NCI-H460 (cell line): ENCODE measurements around the gene BRMS1. TPM values are rescaled to one million over a fixed set of nuclear protein-coding genes. Genes with fewer than 3 reads are reported as not detected.
"Not testable (repeated sequence)": the region's sequence is repeated elsewhere in the genome, so short reads cannot be mapped to it uniquely, and the experiment has no call there.

ENCODE experiments used
- DNase-seq: peaks from one replicate; pipeline ENCODE4 v3.0.0-alpha.2; 2016; ENCODE audit warnings: low read depth; ENCODE audit errors: extremely low read depth
- total RNA-seq: library from RNA; depleted of rRNA; stranded (reverse); fragments of >200 nt; shearing (Covaris generic); gene quantifications from 2 replicates; pipeline ENCODE4 v1.2.3, GENCODE V29; 2014

Gene BRMS1
- total RNA-seq, 1 experiment from 2014 or later = 35.3 TPM

- DNase-seq = peak; percentile 95
These were observed 32.2 kb downstream of the BRMS1 start for GRCh38 chr11:66312549-66313320.

GRCh38 chr11:66311965-66312548 is 32.8 kb downstream of the BRMS1 start:
- peak; percentile 91 for DNase-seq

- DNase-seq = no peak
These were observed 33.4 kb downstream of the BRMS1 start for GRCh38 chr11:66311470-66311964.

- not testable (repeated sequence) for DNase-seq
These were observed 34.0 kb downstream of the BRMS1 start for GRCh38 chr11:66310803-66311440.

GRCh38 chr11:66310324-66310723 is 34.6 kb downstream of the BRMS1 start:
- no peak for DNase-seq

GRCh38 chr11:66309475-66309874 is 35.4 kb downstream of the BRMS1 start:
- DNase-seq = no peak

- DNase-seq = no peak
These were observed 42.2 kb downstream of the BRMS1 start for GRCh38 chr11:66302656-66303055.

GRCh38 chr11:66299186-66299585 is 45.7 kb downstream of the BRMS1 start:
- no peak for DNase-seq

- no peak for DNase-seq
These were observed 47.3 kb downstream of the BRMS1 start for GRCh38 chr11:66297610-66298009.

GRCh38 chr11:66294626-66295620 is 50.0 kb downstream of the BRMS1 start:
- DNase-seq = no peak

GRCh38 chr11:66293777-66294625 is 50.9 kb downstream of the BRMS1 start:
- no peak for DNase-seq

GRCh38 chr11:66293352-66293751 is 51.6 kb downstream of the BRMS1 start:
- no peak for DNase-seq

- no peak for DNase-seq
These were observed 52.2 kb downstream of the BRMS1 start for GRCh38 chr11:66292543-66293332.

GRCh38 chr11:66291706-66292542 is 53.0 kb downstream of the BRMS1 start, which contains the start of gene TMEM151A:
Gene TMEM151A, plus strand, starts transcription at chr11:66291894. Its CDS starts 120 bp downstream, at chr11:66292014.
- DNase-seq = no peak

GRCh38 chr11:66291303-66291705 is 53.6 kb downstream of the BRMS1 start:
- DNase-seq = no peak

GRCh38 chr11:66290330-66290621 is 54.6 kb downstream of the BRMS1 start:
- DNase-seq = no peak

GRCh38 chr11:66289548-66290329 is 55.2 kb downstream of the BRMS1 start:
- peak; percentile 40 for DNase-seq
